ENCODE results near the gene ZNF746.
"Not testable (repeated sequence)": the region's sequence is repeated elsewhere in the genome, so short reads cannot be mapped to it uniquely, and the experiment has no call there.

ZNF746 gene

DNA sequence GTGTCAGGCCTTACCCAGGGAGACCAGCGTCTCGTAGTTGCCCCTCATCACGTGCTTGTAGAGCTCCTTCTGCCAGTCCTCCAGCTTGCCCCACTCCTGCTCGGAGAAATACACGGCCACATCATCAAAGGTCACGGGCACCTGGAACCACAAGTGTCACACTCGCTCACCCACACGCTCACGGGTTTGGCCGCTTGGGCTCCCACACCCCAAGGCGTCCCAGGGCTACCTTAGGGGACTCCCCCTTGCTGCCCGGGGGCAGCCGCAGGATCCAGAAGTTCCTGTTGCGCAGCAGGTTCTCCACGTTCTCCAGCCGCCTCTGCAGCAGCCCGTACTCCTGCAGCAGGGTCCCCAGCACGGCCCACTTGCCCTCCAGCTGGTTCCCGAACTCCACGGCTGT lies 3.6 kb downstream of the ZNF746 start:
- H3K9me3 ChIP-seq (ENCODE audit: control insufficient read depth in 5 of 5, low read length in 5 of 5); H3K9ac ChIP-seq (ENCODE audit: low read length in 5 of 5); H3K27me3 ChIP-seq (ENCODE audit: control insufficient read depth in 5 of 5, insufficient read depth in 4 of 5, low read length in 5 of 5); H3K27ac ChIP-seq (ENCODE audit: low read depth, low read length); H3K4me3 ChIP-seq (ENCODE audit: low read depth in 1 of 5, low read length in 5 of 5): not testable (repeated sequence)
- peaks cover 2 to 30% (median 27%) of the 10 kb centered on the region in 5 donors for H3K4me1 ChIP-seq (ENCODE audit: control insufficient read depth in 5 of 5, insufficient read depth in 5 of 5, low read length in 5 of 5)
- H3K36me3 ChIP-seq (ENCODE audit: control insufficient read depth in 5 of 5, insufficient read depth in 5 of 5, low read length in 5 of 5), result peaks cover 6 to 54% (median 50%) of the 10 kb centered on the region in 5 donors

DNA sequence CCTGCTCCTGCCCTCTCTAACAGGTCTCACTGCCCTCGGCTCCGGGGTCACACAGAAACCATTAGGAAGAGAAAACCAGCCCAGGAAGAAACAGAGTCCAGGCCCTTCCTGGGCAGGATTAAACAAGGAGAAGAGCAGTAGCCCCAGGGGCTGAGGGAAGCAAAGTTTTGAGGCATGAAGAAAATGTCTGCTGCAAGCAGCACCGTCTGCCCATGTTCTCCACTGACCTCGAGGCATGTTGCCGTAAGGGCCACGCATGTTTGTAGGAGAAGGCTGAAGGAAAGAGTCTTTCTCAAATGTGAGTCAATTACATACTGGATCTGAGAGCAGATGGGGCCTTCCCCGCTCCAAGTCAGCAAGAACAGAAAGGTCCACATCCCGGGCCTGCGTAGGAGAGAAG lies 4.2 kb downstream of the ZNF746 start:
- Histone ChIP-seq H3K27ac (ENCODE audit: low read depth, low read length) (no peak overlapping the region), H3K27me3 (ENCODE audit: control insufficient read depth in 5 of 5, insufficient read depth in 4 of 5, low read length in 5 of 5) (no peaks in the 10 kb centered on the region), H3K36me3 (ENCODE audit: control insufficient read depth in 5 of 5, insufficient read depth in 5 of 5, low read length in 5 of 5) (peaks cover 6 to 58% (median 53%) of the 10 kb centered on the region in 5 donors), H3K9ac (ENCODE audit: low read length in 5 of 5) (no peak overlapping the region), H3K4me1 (ENCODE audit: control insufficient read depth in 5 of 5, insufficient read depth in 5 of 5, low read length in 5 of 5) (peaks cover 2 to 30% (median 27%) of the 10 kb centered on the region in 5 donors), H3K4me3 (ENCODE audit: low read depth in 1 of 5, low read length in 5 of 5) (no peak overlapping the region), H3K9me3 (ENCODE audit: control insufficient read depth in 5 of 5, low read length in 5 of 5) (no peaks in the 10 kb centered on the region)

DNA sequence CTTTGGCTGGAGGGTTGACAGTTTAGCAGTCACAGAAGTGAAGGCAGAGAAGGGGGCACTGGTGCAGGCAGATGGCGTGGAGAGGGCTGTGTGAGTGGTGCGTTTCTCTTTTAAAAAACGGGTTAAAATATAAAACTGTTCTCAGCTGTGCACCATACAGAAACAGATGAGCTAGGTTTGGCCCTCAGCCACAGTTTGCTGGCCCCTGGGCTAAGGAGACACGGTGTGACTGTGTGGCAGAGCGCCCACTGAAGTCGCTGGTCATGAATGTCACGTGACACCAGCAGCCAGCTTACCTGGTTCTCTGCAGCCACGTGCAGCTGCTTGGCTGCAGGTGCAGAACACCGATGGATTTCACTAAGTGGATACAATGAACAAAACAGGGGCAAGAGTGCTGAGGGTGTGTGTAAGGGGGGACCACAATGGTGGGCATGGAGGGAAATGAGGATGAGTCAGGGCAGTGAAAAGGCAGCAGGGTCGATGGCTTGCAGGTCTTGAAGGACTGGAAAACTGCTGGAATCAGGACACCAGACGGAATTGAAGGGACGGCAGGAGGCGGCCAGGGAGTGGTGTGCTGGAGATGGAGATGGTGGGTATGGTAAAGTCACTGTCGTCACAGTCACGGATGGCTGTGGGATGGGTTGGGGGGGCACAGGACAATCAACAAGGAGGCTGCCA lies 7.4 kb downstream of the ZNF746 start:
- H3K4me1 ChIP-seq (ENCODE audit: control insufficient read depth in 5 of 5, insufficient read depth in 5 of 5, low read length in 5 of 5), result peaks cover 0 to 9% (median 9%) of the 10 kb centered on the region in 5 donors
- H3K27me3 ChIP-seq (ENCODE audit: control insufficient read depth in 5 of 5, insufficient read depth in 4 of 5, low read length in 5 of 5), result no peaks in the 10 kb centered on the region
- H3K4me3 ChIP-seq (ENCODE audit: low read depth in 1 of 5, low read length in 5 of 5), result no peak overlapping the region
- no peak overlapping the region for H3K27ac ChIP-seq (ENCODE audit: low read depth, low read length)
- H3K36me3 ChIP-seq (ENCODE audit: control insufficient read depth in 5 of 5, insufficient read depth in 5 of 5, low read length in 5 of 5), result peaks cover 8 to 81% (median 77%) of the 10 kb centered on the region in 5 donors
- H3K9ac ChIP-seq (ENCODE audit: low read length in 5 of 5), result no peak overlapping the region
- no peaks in the 10 kb centered on the region for H3K9me3 ChIP-seq (ENCODE audit: control insufficient read depth in 5 of 5, low read length in 5 of 5)

DNA sequence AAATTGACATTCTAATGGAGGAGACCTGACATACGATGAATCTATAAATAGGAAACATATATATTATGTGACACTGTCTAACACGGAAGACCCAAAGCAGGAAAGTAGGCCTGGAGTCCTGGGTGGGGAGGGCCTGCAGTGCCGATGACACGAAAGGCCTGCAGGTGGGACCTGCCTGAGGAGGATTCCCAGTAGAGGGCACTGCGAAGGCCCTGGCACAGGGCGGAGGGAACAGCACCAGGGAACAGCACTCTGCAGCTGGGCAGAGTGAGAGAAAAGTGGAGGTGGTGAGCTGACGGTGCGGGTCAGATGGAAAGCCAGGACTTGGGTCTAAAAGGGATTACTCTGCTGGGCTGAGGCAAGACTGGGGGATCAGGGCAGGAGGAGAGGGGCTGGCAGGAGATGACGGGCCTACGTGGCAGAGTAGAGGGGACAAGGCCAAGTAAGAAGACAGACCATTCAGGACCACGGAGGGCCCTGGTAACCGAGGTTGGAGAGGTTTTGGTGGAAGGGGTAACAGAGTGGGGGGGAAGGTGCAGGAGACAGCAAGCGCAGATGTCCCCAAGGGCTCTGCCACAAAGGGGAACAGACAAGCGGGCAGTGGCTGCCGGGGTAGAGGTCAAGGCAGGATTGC lies 8.1 kb downstream of the ZNF746 start:
- Histone ChIP-seq H3K4me3 (ENCODE audit: low read depth in 1 of 5, low read length in 5 of 5) (no peak overlapping the region), H3K4me1 (ENCODE audit: control insufficient read depth in 5 of 5, insufficient read depth in 5 of 5, low read length in 5 of 5) (peaks cover 0 to 2% (median 2%) of the 10 kb centered on the region in 5 donors), H3K36me3 (ENCODE audit: control insufficient read depth in 5 of 5, insufficient read depth in 5 of 5, low read length in 5 of 5) (peaks cover 13 to 83% (median 78%) of the 10 kb centered on the region in 5 donors), H3K27me3 (ENCODE audit: control insufficient read depth in 5 of 5, insufficient read depth in 4 of 5, low read length in 5 of 5) (no peaks in the 10 kb centered on the region), H3K27ac (ENCODE audit: low read depth, low read length) (no peak overlapping the region), H3K9me3 (ENCODE audit: control insufficient read depth in 5 of 5, low read length in 5 of 5) (no peaks in the 10 kb centered on the region), H3K9ac (ENCODE audit: low read length in 5 of 5) (no peak overlapping the region)

DNA sequence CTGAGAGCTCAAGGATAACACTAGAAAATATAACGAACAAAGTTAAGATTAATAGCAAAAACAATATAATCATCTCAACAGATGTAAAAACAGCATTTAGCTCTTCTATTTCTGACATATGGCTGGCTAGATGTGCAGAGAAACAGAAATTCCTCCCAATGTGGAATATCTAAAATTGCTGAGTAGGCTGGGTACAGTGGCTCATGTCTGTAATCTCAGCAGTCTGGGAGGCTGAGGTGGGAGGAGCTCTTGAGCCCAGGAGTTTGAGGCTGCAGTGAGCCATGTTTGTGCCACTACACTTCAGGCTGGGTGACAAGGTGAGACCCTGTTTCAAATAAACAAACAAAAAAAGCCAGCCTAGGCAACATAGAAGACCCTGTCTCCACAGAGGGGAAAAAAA lies 18.0 kb downstream of the ZNF746 start:
- H3K4me1 ChIP-seq (ENCODE audit: control insufficient read depth in 5 of 5, insufficient read depth in 5 of 5, low read length in 5 of 5), result peaks cover 0 to 3% (median 0%) of the 10 kb centered on the region in 5 donors
- H3K9ac ChIP-seq (ENCODE audit: low read length in 5 of 5), result no peak overlapping the region
- H3K9me3 ChIP-seq (ENCODE audit: control insufficient read depth in 5 of 5, low read length in 5 of 5), result peaks cover 0 to 4% (median 0%) of the 10 kb centered on the region in 5 donors
- peaks cover 23 to 39% (median 30%) of the 10 kb centered on the region in 5 donors for H3K36me3 ChIP-seq (ENCODE audit: control insufficient read depth in 5 of 5, insufficient read depth in 5 of 5, low read length in 5 of 5)
- no peak overlapping the region for H3K27ac ChIP-seq (ENCODE audit: low read depth, low read length)
- H3K27me3 ChIP-seq (ENCODE audit: control insufficient read depth in 5 of 5, insufficient read depth in 4 of 5, low read length in 5 of 5), result no peaks in the 10 kb centered on the region
- no peak overlapping the region for H3K4me3 ChIP-seq (ENCODE audit: low read depth in 1 of 5, low read length in 5 of 5)

DNA sequence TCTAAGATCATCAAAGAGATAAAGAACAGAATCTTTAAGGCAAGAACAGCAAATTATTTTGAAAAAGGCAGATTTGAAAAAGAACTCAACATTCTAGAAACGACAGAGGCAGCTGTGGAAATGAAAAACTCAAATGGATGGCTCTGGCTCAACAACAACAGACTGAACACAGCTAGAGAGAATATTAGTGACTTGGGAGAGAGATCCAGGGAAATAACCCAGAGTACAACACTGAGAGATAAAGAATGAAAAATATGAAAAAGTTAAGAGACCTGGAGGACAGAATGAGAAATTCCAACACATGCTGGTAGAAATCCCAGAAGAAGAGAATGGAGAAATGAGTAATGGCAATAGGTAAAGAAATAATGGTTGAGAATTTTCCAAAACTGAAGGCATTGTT lies 18.9 kb downstream of the ZNF746 start:
- Histone ChIP-seq H3K27me3 (ENCODE audit: control insufficient read depth in 5 of 5, insufficient read depth in 4 of 5, low read length in 5 of 5) (no peaks in the 10 kb centered on the region), H3K9ac (ENCODE audit: low read length in 5 of 5) (no peak overlapping the region), H3K27ac (ENCODE audit: low read depth, low read length) (no peak overlapping the region), H3K4me3 (ENCODE audit: low read depth in 1 of 5, low read length in 5 of 5) (no peak overlapping the region), H3K9me3 (ENCODE audit: control insufficient read depth in 5 of 5, low read length in 5 of 5) (peaks cover 0 to 4% (median 0%) of the 10 kb centered on the region in 5 donors), H3K4me1 (ENCODE audit: control insufficient read depth in 5 of 5, insufficient read depth in 5 of 5, low read length in 5 of 5) (peaks cover 0 to 3% (median 0%) of the 10 kb centered on the region in 5 donors), H3K36me3 (ENCODE audit: control insufficient read depth in 5 of 5, insufficient read depth in 5 of 5, low read length in 5 of 5) (peaks cover 23 to 47% (median 38%) of the 10 kb centered on the region in 5 donors)

DNA sequence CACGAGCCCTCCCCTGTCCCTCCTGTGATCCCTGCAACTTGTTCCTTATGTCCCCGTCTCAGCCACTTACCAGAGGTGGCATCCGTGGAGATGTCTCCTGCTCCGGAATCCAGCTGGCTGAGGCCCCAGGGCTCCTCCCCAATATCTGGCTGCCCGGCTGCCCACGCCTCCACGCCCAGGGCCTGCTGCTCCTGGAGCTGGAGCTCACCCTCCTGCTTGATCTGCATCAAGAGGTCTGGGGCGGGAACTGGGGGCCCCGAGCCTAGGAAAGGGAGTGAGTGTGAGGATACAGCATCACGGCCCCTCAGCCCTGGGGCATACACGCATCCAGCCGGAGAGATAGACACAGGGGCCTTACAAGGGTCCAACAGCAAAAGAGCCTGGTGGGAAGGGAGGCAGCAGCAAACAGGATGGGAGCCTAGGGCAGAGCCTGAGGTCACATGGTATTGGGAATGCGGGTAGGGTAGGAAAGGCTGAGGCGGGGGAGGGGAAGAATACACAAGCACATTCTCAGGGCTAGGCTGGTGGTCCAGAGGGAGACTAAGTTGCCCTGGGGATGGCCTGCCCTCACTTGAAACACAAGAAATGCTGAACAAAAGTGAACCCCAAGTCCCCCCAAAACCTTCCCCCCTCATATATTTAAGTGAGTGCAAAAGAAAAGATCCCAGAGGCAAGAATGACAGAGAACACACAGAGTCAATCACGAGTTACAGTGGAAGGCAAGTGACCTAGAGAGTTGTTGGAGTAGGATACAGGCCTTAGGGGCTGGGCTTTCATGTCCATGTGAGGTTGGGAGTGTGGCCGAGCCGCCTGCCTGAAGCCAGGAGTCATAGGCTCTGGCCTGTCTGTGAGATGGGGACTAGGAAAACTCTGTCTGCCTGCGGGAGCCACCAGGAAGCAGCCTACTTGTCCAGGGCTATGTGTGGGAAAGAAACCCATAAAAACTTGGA lies 19.8 kb downstream of the ZNF746 start:
- Histone ChIP-seq H3K9me3 (ENCODE audit: control insufficient read depth in 5 of 5, low read length in 5 of 5) (peaks cover 0 to 4% (median 0%) of the 10 kb centered on the region in 5 donors), H3K4me3 (ENCODE audit: low read depth in 1 of 5, low read length in 5 of 5) (no peak overlapping the region), H3K9ac (ENCODE audit: low read length in 5 of 5) (no peak overlapping the region), H3K4me1 (ENCODE audit: control insufficient read depth in 5 of 5, insufficient read depth in 5 of 5, low read length in 5 of 5) (peaks cover 0 to 3% (median 0%) of the 10 kb centered on the region in 5 donors), H3K36me3 (ENCODE audit: control insufficient read depth in 5 of 5, insufficient read depth in 5 of 5, low read length in 5 of 5) (peaks cover 23 to 57% (median 48%) of the 10 kb centered on the region in 5 donors), H3K27ac (ENCODE audit: low read depth, low read length) (no peak overlapping the region), H3K27me3 (ENCODE audit: control insufficient read depth in 5 of 5, insufficient read depth in 4 of 5, low read length in 5 of 5) (no peaks in the 10 kb centered on the region)

DNA sequence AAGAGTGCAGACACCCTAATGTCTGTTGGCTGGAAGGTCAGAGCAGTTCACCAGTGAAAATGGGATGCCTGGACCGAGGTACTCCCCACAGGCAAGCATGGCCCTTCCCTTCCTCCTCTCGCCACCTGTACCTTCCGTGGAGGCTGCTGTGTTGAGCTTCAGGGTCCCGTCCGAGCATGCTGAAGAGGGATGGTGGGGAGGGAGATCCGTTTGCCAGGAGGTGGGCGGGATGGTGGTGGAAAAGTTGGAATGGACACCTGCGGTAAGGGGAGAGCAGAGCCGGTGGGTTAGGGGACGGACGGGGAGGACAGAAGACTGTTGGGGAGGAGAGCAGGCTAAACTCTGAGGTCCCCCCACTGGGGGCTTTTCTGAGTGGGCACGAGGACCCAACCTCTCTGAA lies 20.8 kb downstream of the ZNF746 start:
- Histone ChIP-seq H3K27ac (ENCODE audit: low read depth, low read length) (no peak overlapping the region), H3K36me3 (ENCODE audit: control insufficient read depth in 5 of 5, insufficient read depth in 5 of 5, low read length in 5 of 5) (peaks cover 23 to 65% (median 55%) of the 10 kb centered on the region in 5 donors)

DNA sequence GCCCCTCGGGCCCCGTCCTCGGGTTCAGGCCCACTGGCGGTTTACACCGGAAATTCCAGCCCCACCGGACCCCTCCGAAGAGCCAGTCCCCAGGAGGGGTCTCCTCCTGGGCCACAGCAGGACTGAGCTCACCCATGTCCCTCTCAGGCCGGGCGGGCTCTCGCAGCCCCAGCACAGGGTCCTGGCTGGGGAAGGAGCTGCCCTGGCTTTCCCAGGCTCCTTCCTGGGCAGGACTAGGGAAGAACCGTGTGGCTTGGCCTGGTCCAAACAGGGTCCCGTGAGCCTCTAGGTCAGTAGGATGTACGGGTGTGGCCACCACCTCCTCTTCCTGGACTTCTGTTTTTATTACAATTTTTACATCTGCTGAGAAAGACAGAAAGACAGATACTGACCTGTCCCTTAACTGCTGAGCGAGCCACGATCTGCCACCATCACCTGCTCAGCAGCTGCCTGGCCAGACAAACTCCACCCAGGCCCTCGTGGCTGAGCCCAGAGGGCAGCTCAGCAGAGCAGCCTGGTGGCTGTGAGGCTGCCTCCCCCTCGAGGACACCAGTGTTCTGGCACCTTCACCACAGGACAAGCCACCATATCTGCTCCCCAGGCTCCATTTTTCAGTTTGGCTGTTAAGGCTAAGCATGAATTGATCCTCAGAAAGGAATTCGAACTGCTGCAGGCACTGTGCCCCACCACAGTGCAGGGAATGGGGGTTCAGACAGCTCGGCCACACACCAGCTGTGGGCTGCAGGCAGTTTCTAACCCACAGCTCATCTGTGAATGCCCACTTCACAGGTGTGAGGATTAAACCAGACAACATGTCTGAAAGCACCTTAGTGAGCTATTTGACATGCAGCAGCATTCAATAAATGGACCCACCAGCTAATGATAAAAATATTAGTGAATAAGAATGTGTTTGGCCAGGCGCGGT lies 22.2 kb downstream of the ZNF746 start:
- peaks cover 0 to 4% (median 3%) of the 10 kb centered on the region in 5 donors for H3K9me3 ChIP-seq (ENCODE audit: control insufficient read depth in 5 of 5, low read length in 5 of 5)
- no peak overlapping the region for H3K4me3 ChIP-seq (ENCODE audit: low read depth in 1 of 5, low read length in 5 of 5)
- peaks cover 15 to 69% (median 56%) of the 10 kb centered on the region in 5 donors for H3K36me3 ChIP-seq (ENCODE audit: control insufficient read depth in 5 of 5, insufficient read depth in 5 of 5, low read length in 5 of 5)
- no peak overlapping the region for H3K27ac ChIP-seq (ENCODE audit: low read depth, low read length)
- no peak overlapping the region for H3K9ac ChIP-seq (ENCODE audit: low read length in 5 of 5)
- no peaks in the 10 kb centered on the region for H3K27me3 ChIP-seq (ENCODE audit: control insufficient read depth in 5 of 5, insufficient read depth in 4 of 5, low read length in 5 of 5)
- H3K4me1 ChIP-seq (ENCODE audit: control insufficient read depth in 5 of 5, insufficient read depth in 5 of 5, low read length in 5 of 5), result peaks cover 0 to 3% (median 0%) of the 10 kb centered on the region in 5 donors

More for the DNA sequence above, 20.8 kb downstream of the ZNF746 start:
- Histone ChIP-seq H3K27me3 (ENCODE audit: control insufficient read depth in 5 of 5, insufficient read depth in 4 of 5, low read length in 5 of 5) (no peaks in the 10 kb centered on the region), H3K4me3 (ENCODE audit: low read depth in 1 of 5, low read length in 5 of 5) (no peak overlapping the region), H3K4me1 (ENCODE audit: control insufficient read depth in 5 of 5, insufficient read depth in 5 of 5, low read length in 5 of 5) (peaks cover 0 to 3% (median 0%) of the 10 kb centered on the region in 5 donors), H3K9me3 (ENCODE audit: control insufficient read depth in 5 of 5, low read length in 5 of 5) (peaks cover 0 to 4% (median 0%) of the 10 kb centered on the region in 5 donors), H3K9ac (ENCODE audit: low read length in 5 of 5) (no peak overlapping the region)
